RPMI7951 (cell line): Measurements from ENCODE around the gene SLC2A9. TPM values are rescaled to one million over a fixed set of nuclear protein-coding genes. Genes with fewer than 3 reads are reported as not detected.

Experiments
- DNase-seq: peaks from one replicate; pipeline ENCODE4 v3.0.0-alpha.2; 2012; ENCODE audit warnings: low read depth
- total RNA-seq: library from RNA; depleted of rRNA; stranded (reverse); fragments of >200 nt; shearing (Covaris generic); gene quantifications from 2 replicates; pipeline ENCODE4 v1.2.3, GENCODE V29; 2014

The SLC2A9 gene
- total RNA-seq, 1 experiment from 2014 or later = not detected

GRCh38 chr4:10020106-10020505, 1.2 kb downstream of the SLC2A9 start:
- DNase-seq = no peak

GRCh38 chr4:10019521-10020051, 1.7 kb downstream of the SLC2A9 start:
- no peak for DNase-seq

- peak; percentile 81 for DNase-seq
Observed at GRCh38 chr4:10018818-10019461, 2.4 kb downstream of the SLC2A9 start.

GRCh38 chr4:10017037-10017893, 4.0 kb downstream of the SLC2A9 start:
- no peak for DNase-seq

GRCh38 chr4:10016169-10016568, 5.1 kb downstream of the SLC2A9 start:
- DNase-seq = no peak

GRCh38 chr4:10015140-10015753, 6.0 kb downstream of the SLC2A9 start:
- peak; percentile 25 for DNase-seq

GRCh38 chr4:10013722-10014121, 7.6 kb downstream of the SLC2A9 start:
- DNase-seq = no peak

- no peak for DNase-seq
Observed at GRCh38 chr4:10011885-10012284, 9.4 kb downstream of the SLC2A9 start.

GRCh38 chr4:10011277-10011676, 10.0 kb downstream of the SLC2A9 start:
- DNase-seq = no peak

GRCh38 chr4:10009861-10010500, 11.3 kb downstream of the SLC2A9 start:
- peak; percentile 45 for DNase-seq

- peak; percentile 24 for DNase-seq
Observed at GRCh38 chr4:10008609-10009005, 12.7 kb downstream of the SLC2A9 start.

- peak; percentile 87 for DNase-seq
Observed at GRCh38 chr4:10007793-10008608, 13.3 kb downstream of the SLC2A9 start.

GRCh38 chr4:10007436-10007740, 13.9 kb downstream of the SLC2A9 start:
- DNase-seq = no peak

GRCh38 chr4:10006601-10007435, 14.5 kb downstream of the SLC2A9 start:
- peak; percentile 59 for DNase-seq

- DNase-seq = peak; percentile 82
Observed at GRCh38 chr4:10006231-10006600, 15.1 kb downstream of the SLC2A9 start.

GRCh38 chr4:10005632-10006031, 15.7 kb downstream of the SLC2A9 start:
- DNase-seq = no peak

- DNase-seq = no peak
Observed at GRCh38 chr4:10003666-10004065, 17.6 kb downstream of the SLC2A9 start.

- no peak for DNase-seq
Observed at GRCh38 chr4:10002278-10002677, 19.0 kb downstream of the SLC2A9 start.

- no peak for DNase-seq
Observed at GRCh38 chr4:10001757-10002156, 19.5 kb downstream of the SLC2A9 start.

- peak; percentile 60 for DNase-seq
Observed at GRCh38 chr4:9999956-10000561, 21.2 kb downstream of the SLC2A9 start.
